Anterior cingulate cortex (tissue), 58 donors: ENCODE data around the gene KRTAP5-10.
"Not testable (repeated sequence)": the region's sequence is repeated elsewhere in the genome, so short reads cannot be mapped to it uniquely, and the experiment has no call there.

ENCODE experiments used
- DNase-seq, 58 donors: peaks; one replicate each; lab custom pipeline; 2025; lab: John Stamatoyannopoulos, UW

KRTAP5-10 gene

GRCh38 chr11:71540521-71541304 lies 24.6 kb upstream of the KRTAP5-10 start:
- not testable (repeated sequence) for DNase-seq

- DNase-seq = no peak
Observed at GRCh38 chr11:71542382-71542781, 23.0 kb upstream of the KRTAP5-10 start.

- DNase-seq = no peak
Observed at GRCh38 chr11:71542879-71543777, 22.2 kb upstream of the KRTAP5-10 start.

DNA sequence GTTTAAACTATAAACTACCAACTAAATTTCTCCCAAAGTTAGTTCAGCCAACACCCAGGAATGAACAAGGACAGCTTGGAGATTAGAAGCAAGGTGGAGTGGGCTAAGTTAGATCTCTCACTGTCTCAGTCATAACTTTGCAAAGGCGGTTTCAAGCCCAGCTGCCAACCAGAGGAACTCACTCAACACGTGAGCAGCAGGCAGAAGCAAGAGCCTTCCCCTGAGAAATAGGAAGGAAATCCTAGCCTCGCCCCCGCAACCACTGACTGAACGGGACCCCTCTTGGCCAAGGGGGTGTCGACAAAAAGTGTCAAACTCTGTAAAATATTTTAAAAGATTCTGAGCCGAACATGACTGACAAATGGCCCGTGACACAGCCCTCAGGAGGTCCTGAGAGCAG lies 21.5 kb upstream of the KRTAP5-10 start:
- no peak for DNase-seq

DNA sequence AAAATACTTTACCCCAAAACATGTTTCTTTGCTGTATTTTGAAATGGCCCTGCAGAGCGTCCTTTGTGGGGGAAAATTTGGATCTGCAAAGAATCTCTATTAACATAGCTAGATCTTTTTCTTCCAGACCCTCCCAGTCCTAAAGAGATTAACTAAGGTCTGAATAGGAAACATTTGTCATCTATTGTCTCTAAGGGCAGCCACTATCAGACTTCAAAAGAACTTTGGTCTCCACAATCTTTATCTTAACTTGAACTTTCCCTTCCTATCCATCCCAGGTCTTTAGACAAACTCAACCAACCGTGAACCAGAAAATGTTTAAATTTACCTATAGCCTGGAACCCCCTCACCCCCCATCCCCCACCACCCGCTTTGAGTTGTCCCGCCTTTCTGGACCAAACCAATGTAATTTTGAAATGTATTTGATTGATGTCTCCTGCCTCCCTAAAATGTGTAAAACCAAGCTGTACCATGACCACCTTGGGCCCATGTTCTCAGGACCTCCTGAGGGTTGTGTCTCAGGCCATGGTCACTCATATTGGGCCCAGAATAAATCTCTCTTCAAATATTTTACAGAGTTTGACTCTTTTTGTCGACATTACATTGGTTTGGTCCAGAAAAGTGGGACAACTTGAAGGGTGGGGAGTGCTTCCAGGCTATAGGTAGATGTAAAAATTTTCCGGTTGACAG lies 20.7 kb upstream of the KRTAP5-10 start:
- no peak for DNase-seq

DNA sequence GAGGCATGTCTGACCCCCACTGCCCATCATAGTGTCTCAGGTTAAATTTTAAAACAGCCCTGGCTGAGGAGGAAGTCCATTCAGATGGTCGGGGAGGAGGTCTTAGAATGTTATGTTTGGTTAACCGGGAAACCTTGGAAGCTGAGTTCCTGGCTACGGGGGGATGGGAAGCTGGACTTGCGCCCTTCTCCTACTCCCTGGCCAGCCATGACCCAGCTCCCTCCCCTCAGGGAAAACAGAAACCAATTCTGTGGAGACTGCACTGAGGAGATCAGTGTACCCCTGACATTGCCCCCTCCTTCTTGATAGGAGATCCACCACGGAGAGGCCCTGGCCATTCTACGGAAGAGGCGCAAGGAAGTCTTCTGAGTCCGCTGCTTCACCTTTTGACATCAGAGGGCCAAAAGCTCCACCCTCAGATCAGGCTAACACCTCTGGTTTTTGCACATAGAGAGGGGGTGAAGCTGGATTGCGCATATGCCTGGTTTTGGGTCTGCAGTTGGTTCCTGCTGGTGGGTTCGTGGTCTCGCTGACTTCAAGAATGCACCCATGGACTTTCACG lies 19.9 kb upstream of the KRTAP5-10 start:
- DNase-seq = no peak

DNA sequence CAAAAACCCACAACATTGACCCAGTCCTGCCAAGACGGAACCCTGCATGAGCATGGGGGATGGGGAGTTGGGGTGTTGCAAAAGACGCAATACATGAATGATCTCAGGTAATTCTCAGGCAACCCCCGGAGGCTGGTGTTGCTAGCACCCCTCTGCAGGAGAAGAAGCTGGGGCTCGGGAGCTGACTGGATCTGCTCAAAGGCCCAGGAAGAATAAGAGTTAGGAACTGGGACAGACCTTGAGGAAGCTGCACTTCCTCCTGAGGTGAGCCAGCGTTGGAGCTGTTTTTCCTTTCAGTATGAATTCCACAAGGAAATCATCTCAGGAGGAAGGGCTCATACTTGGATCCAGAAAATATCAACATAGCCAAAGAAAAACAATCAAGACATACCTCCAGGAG lies 17.2 kb upstream of the KRTAP5-10 start, which contains the start of gene KRTAP5-9:
KRTAP5-9 (plus strand) TSS at position 301 of the 400 bp plus-strand sequence. CDS start 238 bp downstream, outside the sequence.
- DNase-seq = no peak

GRCh38 chr11:71548716-71549151 lies 16.6 kb upstream of the KRTAP5-10 start:
- DNase-seq = no peak

DNA sequence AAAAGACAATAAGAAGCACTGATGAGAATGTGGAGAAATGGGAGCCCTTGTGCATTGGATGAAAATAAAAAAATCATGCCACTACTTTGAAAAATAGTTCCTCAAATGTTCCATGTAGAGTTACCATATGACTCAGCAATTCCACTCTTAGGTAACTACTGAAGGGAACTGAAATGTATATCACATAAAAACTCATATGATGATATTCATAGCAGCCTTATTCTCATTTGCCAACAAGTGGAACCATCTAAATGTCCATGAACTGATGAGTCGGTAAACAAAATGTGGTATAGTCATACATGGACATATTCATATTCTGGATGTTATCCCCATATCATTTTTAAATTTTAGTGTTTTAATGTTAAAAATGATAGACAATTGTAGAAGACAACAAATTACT lies 13.7 kb upstream of the KRTAP5-10 start:
- no peak for DNase-seq

- no peak for DNase-seq
Observed at GRCh38 chr11:71554996-71555395, 10.4 kb upstream of the KRTAP5-10 start.

- no peak for DNase-seq
Observed at GRCh38 chr11:71555508-71555907, 9.9 kb upstream of the KRTAP5-10 start.

DNA sequence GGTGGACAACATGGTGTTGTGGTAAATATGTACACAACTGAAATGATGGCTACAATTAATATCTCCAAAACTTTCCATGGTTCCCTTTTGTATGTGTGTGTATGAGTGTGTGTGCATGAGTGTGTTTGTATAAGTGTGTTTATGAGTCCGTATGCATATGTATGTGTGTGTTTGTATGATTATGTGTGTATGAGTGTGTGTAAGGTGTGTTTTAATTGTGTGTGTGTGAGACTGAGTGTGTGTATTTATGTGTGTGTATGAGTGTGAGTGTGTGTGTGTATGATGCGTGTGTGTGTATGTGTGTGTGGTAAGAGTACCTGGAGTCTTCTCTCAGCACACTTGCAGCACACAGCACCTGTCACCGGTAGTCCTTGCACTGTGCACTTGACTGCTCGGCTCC lies 9.3 kb upstream of the KRTAP5-10 start:
- DNase-seq = no peak

- no peak for DNase-seq
Observed at GRCh38 chr11:71557257-71557656, 8.1 kb upstream of the KRTAP5-10 start.

DNA sequence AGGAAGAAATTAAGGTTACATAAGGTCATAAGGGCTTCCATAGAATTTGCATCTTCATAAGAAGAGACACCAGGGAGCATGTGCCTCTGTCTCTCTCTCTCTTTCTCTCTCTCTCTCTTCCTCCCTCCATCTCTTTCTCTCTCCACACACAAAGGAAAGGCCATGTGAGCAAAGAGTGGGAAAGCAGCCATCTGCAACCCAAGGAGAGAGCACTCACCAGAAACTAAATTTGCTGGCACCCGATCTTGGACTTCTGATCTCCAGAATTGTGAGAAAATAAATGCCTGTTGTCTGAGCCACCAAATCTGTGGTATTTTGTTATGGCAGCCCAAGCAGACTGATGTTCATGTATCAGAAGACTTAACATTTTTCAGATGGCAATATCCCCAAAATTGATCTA lies 6.4 kb upstream of the KRTAP5-10 start:
- peak in 18 of 58 donors; percentile 4 to 47 (median 18) for DNase-seq

GRCh38 chr11:71562120-71562519 lies 3.2 kb upstream of the KRTAP5-10 start:
- DNase-seq = no peak

GRCh38 chr11:71563406-71563805 lies 2.0 kb upstream of the KRTAP5-10 start:
- peak in 5 of 58 donors; percentile 1 to 17 (median 6) for DNase-seq

DNA sequence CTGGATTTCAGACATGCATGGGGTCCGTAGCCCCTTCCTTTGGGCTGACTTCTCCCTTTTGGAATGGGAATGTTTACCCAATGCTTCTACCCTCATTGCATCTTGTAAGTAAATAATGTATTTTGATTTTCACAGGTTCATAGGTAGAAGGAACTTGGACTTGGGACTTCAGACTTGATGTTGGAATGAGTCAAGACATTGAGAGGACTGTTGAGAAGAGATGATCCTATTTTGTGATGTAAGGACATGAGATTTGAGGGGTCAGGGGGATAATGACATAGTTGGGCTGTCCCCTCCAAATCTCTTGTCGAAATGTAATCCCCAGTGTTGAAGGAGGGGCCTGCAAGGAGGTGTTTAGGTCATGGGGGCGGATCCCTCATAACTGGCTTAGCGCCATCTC lies 933 bp upstream of the KRTAP5-10 start:
- no peak for DNase-seq

DNA sequence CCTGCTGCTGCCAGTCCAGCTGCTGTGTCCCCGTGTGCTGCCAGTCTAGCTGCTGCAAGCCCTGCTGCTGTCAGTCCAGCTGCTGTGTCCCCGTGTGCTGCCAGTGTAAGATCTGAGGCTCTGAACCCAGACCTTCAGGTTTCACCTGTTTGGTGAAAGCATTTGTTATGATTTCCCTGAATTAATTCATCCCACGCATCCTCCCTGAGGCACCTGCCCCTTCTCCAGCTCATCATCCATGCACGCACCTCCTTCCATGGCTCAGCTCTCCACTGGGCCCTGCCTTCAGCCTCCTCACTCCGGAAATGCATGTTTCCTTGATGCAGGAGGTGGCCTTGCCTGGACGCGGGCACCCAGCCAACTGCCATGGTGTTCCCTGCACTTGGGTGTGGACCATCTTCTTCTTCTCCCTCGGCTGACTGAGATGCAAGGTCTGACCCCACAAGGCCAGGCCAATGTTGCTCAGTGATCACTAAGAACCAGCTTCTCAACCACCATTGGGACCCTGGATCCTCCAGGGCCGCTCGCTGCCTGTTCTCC lies 788 bp downstream of the KRTAP5-10 start:
- no peak for DNase-seq

GRCh38 chr11:71566626-71567599 lies 1.6 kb downstream of the KRTAP5-10 start:
- not testable (repeated sequence) for DNase-seq
